ENCODE results near the gene HVCN1. TPM values are rescaled to one million over a fixed set of nuclear protein-coding genes. Genes with fewer than 3 reads are reported as not detected.
"Not testable (repeated sequence)": the region's sequence is repeated elsewhere in the genome, so short reads cannot be mapped to it uniquely, and the experiment has no call there.

The HVCN1 gene
- total RNA-seq, 2 donors from 2014 or later: 1.5 to 2.1 TPM

GRCh38 chr12:110615171-110615570 lies 73.7 kb downstream of the HVCN1 start:
- no peaks in the 10 kb centered on the region for H3K27me3 ChIP-seq
- TF ChIP-seq CTCF (IDR thresholded peaks at IDR 0.05): no peak

GRCh38 chr12:110613771-110614684 lies 74.9 kb downstream of the HVCN1 start, which contains the start of gene TCTN1:
Gene TCTN1 (plus strand): TSS chr12:110614129. CDS start chr12:110614183, 54 bp downstream.
- TF ChIP-seq CTCF (IDR thresholded peaks at IDR 0.05): no peak
- H3K4me1 ChIP-seq: peaks cover 6% of the 10 kb centered on the region
- H3K36me3 ChIP-seq: no peaks in the 10 kb centered on the region
- H3K27ac ChIP-seq: peak within 1 kb of the TSS; percentile 64
- peak; percentile 98 for DNase-seq
- peak within 1 kb of the TSS; percentile 81 for H3K4me3 ChIP-seq
- H3K9me3 ChIP-seq: no peaks in the 10 kb centered on the region
- intact Hi-C loops (cut with DNase I): no loop called here
- peak within 1 kb of the TSS; percentile 60 to 85 for H3K9ac ChIP-seq (ENCODE audit: low read depth in 2 of 2, low read length in 2 of 2)
- no peaks in the 10 kb centered on the region for H3K27me3 ChIP-seq

More at GRCh38 chr12:110615171-110615570, 73.7 kb downstream of the HVCN1 start:
- Histone ChIP-seq H3K36me3 (no peaks in the 10 kb centered on the region), H3K27ac (no peak overlapping the region), H3K9ac (ENCODE audit: low read depth in 2 of 2, low read length in 2 of 2) (no peak overlapping the region), H3K4me1 (peaks cover 6% of the 10 kb centered on the region), H3K9me3 (no peaks in the 10 kb centered on the region), H3K4me3 (no peak overlapping the region)
- no peak for DNase-seq
- intact Hi-C loops (cut with DNase I): no loop called here

GRCh38 chr12:110613071-110613770 lies 75.7 kb downstream of the HVCN1 start:
- TF ChIP-seq CTCF (IDR thresholded peaks at IDR 0.05): no peak
- H3K9me3 ChIP-seq: no peaks in the 10 kb centered on the region
- no peaks in the 10 kb centered on the region for H3K36me3 ChIP-seq
- H3K9ac ChIP-seq (ENCODE audit: low read depth in 2 of 2, low read length in 2 of 2): peak overlapping the region in 1 of 2 donors; percentile 60
- peak overlapping the region; percentile 64 for H3K27ac ChIP-seq
- H3K4me3 ChIP-seq: peak overlapping the region; percentile 81
- no peak for DNase-seq
- H3K27me3 ChIP-seq: no peaks in the 10 kb centered on the region
- H3K4me1 ChIP-seq: peaks cover 6% of the 10 kb centered on the region
- intact Hi-C loops (cut with DNase I): no loop called here

GRCh38 chr12:110606253-110606611 lies 82.7 kb downstream of the HVCN1 start:
- Histone ChIP-seq H3K4me3 (no peak overlapping the region), H3K27ac (peak overlapping the region; percentile 50), H3K36me3 (no peaks in the 10 kb centered on the region), H3K27me3 (no peaks in the 10 kb centered on the region), H3K4me1 (no peaks in the 10 kb centered on the region), H3K9me3 (no peaks in the 10 kb centered on the region), H3K9ac (ENCODE audit: low read depth in 2 of 2, low read length in 2 of 2) (no peak overlapping the region)
- intact Hi-C loops (cut with DNase I): no loop called here
- no peak for TF ChIP-seq CTCF (IDR thresholded peaks at IDR 0.05)
- no peak for DNase-seq

GRCh38 chr12:110602085-110602814 lies 86.7 kb downstream of the HVCN1 start:
- not testable (repeated sequence) for H3K9me3 ChIP-seq; H3K4me3 ChIP-seq; H3K27me3 ChIP-seq; H3K27ac ChIP-seq; H3K4me1 ChIP-seq; H3K9ac ChIP-seq (ENCODE audit: low read depth in 2 of 2, low read length in 2 of 2); H3K36me3 ChIP-seq
- intact Hi-C loops (cut with DNase I): loop anchor here (2.0 to 5.0 kb wide), 4 partner anchors 49 to 150 kb away; partner anchors contain the start of genes ARPC3, FAM216A and GPN3
- TF ChIP-seq CTCF (IDR thresholded peaks at IDR 0.05): peak; percentile 65
- DNase-seq: peak; percentile 47

Data from colonic mucosa (tissue), 4 donors.